GM18502 (cell line): ENCODE results near the gene MLLT6.
A peak's percentile ranks its signal among the peaks of the same experiment; 100 is the strongest.
"Not testable (repeated sequence)": the region's sequence is repeated elsewhere in the genome, so short reads cannot be mapped to it uniquely, and the experiment has no call there.

Experiments
- ATAC-seq: cut with Tn5 transposase; IDR thresholded peaks from one replicate; pipeline ENCODE4 v1.9.1; 2021; ENCODE audit warnings: mild to moderate bottlenecking; ENCODE audit not compliant: unreplicated experiment, poor library complexity

The MLLT6 gene

DNA sequence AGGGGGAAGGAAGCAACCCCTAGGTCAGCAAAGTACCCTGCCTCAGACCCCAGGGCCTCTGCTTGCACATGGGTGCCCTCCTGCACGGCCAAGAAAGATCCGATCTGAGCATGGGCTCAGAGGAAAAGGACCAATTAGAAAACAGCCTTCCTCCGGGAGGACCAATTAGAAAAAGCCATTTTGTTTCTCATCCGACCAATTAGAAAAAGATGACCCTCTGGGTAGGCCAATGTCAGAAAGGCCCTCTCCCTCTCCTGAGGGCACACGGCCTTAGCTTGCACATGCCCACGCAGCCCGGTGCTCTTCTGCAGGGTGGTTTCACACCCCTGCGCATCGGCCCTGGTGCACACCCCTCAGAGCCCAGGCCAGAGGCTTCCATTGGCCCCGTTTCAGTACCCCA is 20.0 kb downstream of the MLLT6 start:
- no peak for ATAC-seq

DNA sequence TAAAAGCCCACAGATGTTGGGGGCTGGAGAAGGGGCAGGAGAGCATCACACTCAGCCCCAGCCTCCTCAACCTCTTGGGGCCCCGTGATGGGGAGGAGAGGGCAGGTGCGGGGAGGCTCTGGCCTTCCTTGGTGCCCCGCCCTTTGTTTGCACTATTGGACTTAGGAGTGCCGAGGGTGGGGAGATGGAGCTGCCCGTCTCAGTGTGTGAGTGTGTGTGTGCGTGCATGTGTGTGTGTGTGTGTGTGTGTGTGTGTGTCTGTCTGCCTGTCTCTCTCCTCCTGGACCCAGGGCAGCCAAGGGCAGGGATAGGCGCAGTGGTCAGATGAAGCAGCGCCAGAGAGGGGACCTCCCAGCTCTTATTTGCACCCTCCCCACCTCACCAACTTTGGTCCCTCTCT is 21.1 kb downstream of the MLLT6 start:
- ATAC-seq: not testable (repeated sequence)

DNA sequence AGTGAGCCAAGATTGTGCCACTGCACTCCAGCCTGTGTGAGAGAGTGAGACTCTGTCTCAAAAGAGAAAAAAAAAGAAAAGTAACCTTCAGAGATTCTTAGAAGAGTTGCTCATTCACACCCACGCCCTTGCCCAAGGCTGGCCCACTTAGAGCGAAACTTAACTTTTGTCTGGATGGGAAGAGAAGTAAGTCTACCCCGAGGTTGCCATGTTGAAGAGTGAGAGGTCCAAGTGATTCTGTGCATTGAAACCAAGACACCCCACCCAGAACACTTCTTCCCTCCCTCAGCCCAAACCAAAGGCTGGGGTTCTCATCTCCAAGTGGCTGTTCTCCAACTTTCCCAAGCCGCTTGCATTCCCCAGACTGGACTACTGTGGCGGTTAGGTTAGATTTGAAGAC is 22.7 kb downstream of the MLLT6 start:
- no peak for ATAC-seq

DNA sequence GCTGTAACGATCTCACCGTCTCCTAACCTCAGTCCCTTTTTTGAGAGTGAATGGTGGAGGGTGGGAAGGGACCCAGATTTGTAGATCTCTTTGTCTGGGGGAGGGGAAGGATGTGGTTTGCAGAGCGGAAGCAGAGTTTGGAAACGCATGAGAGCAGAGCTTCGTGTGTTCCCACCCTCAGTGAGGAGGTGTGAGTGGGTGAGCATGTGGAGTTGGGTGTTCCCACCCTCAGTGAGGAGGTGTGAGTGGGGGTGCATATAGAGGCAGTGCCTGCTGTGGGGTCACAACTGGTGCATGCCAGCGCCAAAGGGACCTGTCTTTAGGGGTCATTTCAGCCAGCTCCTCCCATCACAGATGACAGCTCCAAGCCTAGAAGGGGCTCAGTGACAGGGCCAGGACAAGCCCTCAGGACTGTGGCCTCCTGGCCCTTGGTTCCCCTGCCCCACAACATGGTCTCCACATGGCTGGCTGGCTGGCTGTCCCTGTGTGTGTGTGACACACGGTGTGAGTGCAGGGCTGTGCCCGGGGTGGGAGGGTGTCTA is 23.3 kb downstream of the MLLT6 start:
- ATAC-seq: no peak

DNA sequence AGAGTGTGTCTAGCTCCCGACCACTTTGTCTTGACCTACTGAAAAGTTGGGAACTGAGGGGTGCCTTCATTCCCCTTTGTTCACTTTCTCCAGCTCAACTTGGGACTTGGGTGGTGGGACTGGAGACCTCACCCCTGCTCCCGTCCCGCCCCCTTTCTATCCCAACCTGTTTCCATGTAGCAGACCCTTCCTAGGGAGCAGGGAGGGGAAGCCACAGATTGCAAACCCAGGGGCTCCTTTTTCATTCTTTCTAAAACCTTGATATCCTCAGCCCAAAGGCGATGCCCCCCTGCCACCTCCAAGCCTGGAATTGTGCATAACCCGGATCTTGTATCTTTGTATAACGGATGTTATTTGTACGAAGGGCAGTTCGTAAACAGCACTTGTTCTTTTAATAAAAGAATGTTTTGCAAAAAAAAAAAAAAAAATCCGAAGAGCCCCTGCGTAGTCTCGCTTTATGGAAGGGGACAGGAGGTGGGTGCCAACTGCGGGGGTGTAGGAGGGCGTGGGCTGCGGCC is 24.4 kb downstream of the MLLT6 start:
- no peak for ATAC-seq

DNA sequence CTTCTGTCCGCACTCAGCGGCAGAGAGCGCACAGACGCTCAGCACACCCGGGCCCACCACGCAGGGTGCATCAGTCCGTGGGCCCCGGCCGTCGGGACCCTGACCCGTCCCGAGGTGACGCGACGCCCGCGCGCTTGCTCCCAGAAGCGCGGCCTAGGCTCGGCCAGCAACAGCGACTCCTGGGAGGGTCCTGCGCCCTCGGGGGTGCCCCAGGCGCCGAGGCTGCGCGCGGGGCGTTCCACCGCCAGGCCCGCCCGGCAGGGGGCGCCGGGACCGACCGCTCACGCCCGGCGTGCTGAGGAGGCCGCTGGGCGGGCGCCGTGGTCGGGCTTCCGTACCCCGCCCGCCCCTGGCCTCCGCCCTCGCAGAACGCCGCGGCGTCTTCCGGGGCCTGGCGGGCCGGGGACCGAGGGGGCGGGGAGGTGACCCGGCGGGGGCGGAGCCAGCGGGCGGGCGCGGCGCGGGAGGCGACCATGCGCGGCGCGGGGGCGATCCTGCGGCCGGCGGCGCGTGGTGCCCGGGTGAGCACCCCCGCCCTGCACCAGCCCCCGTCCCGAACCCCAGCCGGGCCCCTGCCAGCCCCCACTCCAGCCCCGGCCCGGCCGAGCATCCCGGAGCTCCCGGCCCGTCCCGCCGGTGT is 24.9 kb downstream of the MLLT6 start, which contains the start of gene CISD3:
TSS of gene CISD3 (plus strand) at position 456 of the 640 bp plus-strand sequence. CDS start at position 474, 18 bp downstream.
- ATAC-seq: peak; percentile 81

DNA sequence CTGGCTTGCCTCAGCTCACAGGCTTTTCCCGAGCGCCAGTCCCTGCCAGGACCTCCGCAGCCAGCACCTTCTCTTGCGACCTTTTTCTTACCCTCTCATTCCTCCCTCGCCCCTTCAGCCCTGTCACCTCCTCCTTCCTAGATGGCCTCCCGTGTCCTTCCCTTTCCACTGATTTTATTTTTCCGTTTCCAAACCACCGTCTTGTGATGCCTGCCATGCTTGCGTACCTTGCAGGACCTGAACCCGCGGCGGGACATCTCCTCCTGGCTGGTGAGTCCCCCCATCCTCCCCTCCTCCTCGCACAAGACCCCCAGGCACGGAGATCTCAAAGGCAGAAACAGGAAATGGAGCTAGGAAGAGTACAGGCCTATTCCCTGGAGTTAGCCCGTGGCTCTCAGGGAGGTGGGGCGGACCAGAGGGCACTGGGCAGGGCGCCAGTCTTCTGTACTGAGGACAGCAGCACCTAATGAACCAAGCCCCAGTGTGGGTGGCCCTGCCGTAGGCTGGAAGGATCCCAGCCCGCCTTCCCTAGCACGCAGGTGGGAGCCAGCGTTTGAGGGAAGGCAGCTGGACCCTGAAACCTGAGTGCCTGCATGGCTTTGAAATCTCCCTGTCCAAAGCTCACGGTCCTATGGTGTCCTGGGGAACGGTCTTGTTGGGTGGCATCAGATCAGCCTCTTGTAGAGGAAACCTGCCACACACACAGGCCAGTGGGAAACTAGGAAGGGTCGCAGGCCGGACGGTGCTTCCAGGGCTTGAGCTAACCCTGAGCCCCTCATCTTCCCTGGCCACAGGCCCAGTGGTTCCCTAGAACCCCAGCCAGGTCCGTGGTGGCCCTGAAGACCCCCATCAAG is 25.7 kb downstream of the MLLT6 start:
- no peak for ATAC-seq

DNA sequence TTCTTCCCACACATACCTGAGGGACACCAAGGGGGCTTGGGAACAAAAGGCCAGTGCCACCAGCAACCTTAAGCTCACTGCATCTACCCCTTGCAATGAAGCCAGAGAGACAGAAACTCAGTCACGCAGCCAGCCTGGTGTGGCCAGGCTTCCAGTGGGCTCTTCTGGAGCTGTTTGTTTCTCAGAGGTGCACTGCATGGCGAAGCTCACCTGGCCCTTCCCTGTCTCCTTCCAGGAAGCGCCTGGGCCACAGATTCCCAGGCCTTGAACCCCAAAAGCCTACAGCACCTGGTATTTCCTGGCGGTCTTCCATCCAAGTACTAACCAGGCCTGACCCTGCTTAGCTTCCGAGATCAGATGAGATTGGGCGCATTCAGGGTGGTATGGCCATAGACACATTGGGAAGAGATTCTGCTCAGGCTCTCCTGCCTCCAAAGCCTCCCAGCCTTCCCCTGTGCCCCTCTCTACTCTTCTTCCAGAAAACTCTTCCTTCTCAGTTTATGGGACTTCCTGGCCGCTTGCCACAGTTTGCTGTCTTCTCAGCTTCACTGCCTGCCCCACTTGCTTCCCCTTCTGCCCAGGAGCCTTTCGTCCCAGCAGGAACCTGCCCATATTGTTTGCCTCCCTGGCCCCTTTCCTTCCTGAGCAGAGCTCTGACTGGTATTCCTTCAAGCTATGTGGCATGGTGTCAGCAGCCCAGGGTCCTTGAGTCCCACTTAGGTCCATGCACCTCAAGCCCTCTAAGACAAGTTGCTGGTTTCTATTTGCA is 26.6 kb downstream of the MLLT6 start:
- no peak for ATAC-seq

DNA sequence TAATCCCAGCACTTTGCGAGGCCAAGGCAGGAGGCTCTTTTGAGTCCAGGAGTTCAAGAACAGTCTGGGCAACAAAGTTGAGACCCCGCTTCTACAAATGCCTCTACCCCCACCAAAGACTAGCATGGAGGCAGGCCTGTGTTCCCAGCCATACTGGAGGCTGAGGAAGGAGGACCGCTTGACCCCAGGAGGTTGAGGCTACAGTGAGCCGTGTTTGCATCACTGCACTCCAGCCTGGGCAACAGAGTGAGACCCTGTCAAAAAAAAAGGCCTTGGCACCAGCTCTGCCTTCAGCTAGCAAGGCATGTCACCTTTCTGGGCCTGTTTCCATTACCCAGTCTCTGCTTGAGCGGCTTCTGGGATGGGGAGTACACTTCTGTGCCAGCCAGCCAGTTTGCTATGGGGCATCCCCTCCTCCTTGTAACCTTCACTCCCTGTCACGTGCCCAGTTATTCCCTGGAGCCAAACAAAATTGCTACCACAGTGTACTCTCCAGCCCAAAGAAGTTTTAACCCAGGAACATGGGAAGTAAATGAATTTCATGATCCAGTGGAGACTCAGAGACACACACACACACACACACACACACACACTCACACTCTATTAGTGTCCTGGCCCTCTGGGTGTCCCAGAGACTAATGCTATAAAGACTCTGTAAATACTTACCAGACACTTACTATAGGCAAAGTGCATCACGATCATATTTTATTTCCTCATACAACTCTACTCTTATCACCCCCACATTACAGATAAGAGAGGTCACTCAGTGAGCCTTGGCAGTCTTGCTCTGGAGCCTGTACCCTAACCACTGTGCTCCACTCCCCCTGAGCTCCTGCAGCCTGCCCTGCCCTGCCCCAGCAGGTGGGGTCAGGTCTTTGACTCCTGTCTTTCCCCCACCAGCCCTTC is 27.6 kb downstream of the MLLT6 start:
- no peak for ATAC-seq

DNA sequence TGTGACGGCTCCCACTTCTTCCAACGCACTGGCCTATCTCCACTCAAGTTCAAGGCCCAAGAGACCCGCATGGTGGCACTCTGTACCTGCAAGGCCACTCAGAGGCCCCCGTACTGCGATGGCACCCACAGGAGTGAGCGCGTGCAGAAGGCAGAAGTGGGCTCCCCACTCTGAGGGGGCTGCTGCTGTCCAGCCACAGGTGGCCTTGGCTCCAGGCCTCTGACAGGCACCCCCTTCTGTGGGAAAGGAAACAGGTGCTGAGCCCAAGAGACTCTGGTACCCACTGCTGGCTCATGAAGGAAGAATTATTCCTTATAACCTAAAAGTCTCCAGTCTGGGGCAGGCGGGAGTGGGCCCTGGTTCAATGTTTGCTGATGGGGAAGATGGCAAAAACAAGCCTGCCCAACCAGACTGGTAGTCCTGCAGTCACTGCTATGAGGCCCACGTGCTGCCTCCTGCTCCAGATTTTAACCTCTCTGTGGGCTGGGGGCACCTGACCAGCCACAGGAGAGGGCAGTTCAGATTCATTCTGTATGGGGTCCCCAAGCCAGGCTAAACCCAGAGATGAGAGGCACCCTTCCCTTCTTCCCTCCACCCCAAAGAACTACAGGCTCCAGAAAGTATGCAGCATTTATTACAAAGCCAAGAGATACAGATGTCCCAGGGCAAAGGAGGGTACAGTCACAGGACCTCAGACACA is 28.4 kb downstream of the MLLT6 start:
- no peak for ATAC-seq

DNA sequence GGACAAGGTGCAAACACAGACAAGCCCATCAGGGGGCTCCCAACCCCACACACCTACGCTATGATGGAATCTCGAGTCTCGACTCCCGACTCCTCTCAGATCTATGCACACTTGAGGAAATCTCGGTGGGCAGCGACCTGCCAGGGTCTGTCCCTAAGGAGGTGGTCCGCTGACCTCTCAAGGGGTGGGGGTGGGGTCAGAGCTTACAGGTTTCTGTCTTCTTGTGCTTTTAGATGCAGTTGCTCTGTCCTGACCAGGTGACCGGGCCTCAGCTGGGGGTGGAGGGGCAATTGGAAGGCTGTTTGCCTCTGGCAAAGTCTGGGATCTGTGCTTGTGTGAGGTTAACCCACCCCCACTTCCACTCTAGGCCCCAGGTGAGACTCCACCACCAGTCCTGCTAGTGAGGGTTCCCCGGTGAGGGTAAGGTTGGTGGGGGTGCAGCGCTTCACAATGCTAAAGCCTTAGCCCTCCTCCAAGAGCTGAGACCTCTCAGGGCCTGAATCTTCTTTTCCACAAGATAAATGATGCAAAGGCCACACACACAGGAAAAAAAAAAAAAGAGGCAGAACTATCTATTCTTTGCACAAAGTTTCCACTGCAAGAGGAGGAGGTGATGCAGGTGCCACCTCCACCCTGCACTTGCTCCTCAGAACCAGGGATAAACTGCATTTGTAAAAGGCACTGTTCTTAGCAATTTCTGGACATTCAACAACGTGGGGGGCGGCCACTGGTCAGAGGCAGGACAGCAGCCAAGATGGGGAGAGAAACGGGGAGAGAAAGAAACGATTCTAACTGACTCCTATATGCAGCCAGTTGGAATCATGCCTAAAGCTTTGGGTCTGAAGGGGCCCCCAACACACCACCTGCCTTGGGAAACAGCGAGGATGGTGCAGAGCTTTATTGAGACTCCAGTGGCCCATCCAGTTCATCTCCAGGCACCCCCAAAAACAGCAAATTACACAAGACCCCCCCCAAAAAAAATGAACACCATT is 29.2 kb downstream of the MLLT6 start:
- ATAC-seq: no peak

DNA sequence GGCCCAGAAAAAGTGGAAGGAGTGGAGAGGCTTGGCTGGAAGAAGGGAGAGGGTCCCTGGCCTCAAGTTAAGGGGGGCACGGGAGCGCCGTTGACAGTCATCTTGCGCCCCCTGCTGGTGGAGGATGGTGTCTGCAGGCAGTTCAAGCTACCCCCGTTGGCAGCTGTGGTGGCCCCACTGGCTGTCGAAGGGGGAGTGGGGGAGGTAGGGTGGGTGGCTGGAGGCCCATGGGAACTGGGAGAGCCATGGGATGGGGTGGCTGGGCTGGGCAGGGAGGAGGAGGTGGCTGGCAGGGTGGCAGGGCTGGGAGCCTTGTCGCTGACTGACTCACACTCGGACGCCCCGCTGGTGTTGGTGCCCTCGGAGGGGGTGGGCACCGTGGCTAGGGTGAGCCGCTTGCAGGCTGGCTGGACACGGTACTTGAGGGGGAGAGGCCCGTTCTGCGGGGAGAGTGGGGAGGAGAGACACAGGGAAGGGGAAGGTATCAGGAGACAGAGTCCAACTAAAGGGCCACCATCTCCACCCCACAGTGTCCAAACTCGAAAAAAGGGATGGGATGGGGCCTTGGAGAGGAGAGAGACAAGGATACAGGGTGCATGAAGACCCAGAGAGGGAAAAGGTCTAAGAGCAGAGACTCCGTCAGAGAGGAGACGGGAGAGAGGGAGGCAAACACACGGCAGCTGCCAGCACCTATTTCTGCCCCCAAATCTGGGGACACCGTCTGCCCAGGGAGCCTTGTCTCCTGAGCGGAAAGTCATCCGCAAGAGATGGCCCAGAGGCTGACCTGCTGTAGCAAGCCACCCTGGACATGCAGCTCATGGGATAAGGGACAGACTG is 30.3 kb downstream of the MLLT6 start:
- no peak for ATAC-seq

DNA sequence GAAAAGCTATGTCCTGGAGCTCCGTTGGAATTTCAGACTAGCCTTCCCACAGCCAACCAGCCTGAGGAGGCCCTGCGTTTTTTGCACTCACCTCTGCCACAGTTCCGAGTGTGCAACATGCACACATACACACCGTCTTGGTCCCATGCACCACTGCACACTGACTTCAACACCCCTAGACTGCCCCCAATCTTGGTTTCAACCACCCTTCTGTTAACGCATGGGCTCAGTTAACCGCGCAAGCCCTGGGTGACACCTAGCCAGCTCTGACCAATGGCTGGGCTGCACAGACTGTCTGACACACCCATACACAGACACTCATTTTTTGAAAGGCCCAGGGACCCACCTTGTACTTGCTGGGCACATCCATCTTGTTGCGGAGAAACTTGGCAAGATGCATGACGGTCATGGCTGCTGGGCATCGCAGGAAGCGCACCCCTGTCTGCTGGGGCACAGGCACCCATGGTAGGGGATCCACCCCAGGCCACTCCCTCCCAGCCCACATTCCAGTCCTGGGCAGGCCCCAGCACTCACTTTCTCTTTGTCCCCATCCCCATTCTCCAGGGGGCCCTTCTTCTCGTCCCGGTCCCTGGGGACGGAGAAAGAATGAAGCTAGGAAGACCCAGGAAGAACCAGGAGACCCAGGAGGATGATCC is 33.1 kb downstream of the MLLT6 start:
- no peak for ATAC-seq

DNA sequence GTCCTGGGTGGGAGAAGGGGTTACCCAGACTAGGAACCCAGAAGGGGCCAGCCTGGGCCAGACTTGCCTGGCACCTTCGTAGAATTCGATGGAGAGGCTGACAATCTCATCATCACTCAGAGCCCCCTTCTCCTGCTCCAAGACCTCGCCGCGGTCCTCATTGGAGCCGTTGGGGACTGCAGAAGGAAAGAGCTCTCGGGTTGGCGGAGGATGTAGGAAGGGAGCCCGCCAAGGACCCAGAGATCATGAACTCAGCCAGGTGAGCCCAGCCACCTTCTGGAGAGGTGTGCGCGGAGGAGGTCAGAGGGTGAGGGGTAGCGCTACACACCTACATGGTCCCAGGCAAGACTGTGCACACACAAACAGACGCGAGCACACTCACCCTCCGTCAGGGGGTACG is 33.6 kb downstream of the MLLT6 start:
- no peak for ATAC-seq

DNA sequence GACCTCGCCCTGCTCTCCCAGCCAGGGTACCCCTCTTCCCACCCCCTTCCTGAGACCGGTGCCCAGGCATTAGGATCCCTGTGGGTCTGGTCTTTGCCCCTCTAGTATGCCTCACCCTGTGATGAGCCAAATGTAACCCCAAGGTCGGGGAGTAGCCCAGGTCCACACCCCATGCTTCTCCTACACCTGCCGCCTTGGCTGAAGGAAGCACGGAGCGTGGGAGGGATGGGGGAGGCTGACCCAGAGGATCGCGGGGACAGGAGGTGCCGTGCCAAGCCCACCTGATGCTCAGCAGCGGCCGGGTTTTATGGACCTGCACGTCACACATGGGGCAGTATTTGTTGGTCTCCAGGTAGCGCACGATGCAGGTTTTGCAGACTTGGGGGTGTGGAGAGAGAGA is 34.2 kb downstream of the MLLT6 start:
- ATAC-seq: no peak

DNA sequence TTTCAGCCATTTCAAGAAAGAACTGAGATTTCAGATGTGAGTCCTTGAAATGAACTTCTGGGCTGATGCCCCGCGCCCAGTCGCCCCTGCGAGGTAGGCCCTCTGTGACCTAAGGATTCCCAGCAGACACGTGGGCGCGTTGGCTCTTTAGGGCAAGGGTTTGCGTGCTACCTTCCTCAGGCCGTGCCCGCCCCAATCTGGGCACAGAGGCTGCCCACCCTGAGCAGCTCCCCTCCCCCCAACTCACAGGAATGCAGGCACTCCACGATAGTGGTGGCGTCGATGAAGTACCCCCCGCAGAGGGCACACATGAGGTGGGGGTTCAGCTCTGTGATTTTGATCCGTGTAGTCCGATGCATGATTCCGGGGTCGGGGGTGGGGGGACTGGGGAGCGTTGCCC is 35.0 kb downstream of the MLLT6 start:
- ATAC-seq: no peak
